Pancreas (tissue), 10 donors: ENCODE measurements around the gene FMN2. TPM values are rescaled to one million over a fixed set of nuclear protein-coding genes. Genes with fewer than 3 reads are reported as not detected.

Experiments
- ATAC-seq, 4 donors: fragments of 200-7000 bp; cut with Tn5 transposase; one replicate each; pipeline versions ENCODE4 v1.8.0 to v1.9.1; 2020; ENCODE audit warnings: mild to moderate bottlenecking in 4 of 4, moderate library complexity in 4 of 4
- DNase-seq, 6 donors: peaks; one replicate each; pipeline ENCODE4 v3.0.0-alpha.2; 2020
- FAIRE-seq: peaks from 2 replicates; lab custom pipeline; 2012; peaks lifted over from hg19 to GRCh38; lab: Jason Lieb, UNC
- H3K27ac ChIP-seq, 4 donors: fragments of 200-600 bp; sonication (generic); 1 replicate in 3 of 4; 2 replicates in 1 of 4; pipeline versions ENCODE4 v1.5.0 to v1.8.0; 2020
- H3K27me3 ChIP-seq, 4 donors: fragments of 200-600 bp; one replicate each; pipeline ENCODE4 v1.8.0; 2021
- H3K36me3 ChIP-seq, 3 donors: fragments of 200-600 bp; sonication (generic) in 1 of 3; one replicate each; pipeline versions ENCODE4 v1.5.0 to v1.8.0; 2020 to 2021
- H3K4me1 ChIP-seq, 3 donors: fragments of 200-600 bp; one replicate each; pipeline ENCODE4 v1.8.0; 2021
- H3K4me3 ChIP-seq, 4 donors: fragments of 200-600 bp; sonication (generic) in 2 of 4; one replicate each; pipeline versions ENCODE4 v1.5.0 to v1.8.0; 2020 to 2021
- H3K9me3 ChIP-seq, 4 donors: fragments of 200-600 bp; one replicate each; pipeline ENCODE4 v1.8.0; 2021
- WGBS, 2 donors: extraction: QIAGEN DNeasy Blood & Tissue Kit; methylation state at CpG; one replicate each; pipeline ENCODE4 v1.1.7; 2013; 5-methylcytosine and 5-hydroxymethylcytosine counted together
- intact Hi-C, 3 donors: fragments of 100-400 bp; cut with DNase I; formaldehyde crosslinking; loops; one replicate each; pipeline versions ENCODE4 v1.11.1 to v1.14.2; 2022
- polyA plus RNA-seq, 2 donors: library from polyadenylated mRNA; stranded (reverse); fragments of 200-250 nt; gene quantifications; one replicate each; pipeline ENCODE4 v1.2.3, GENCODE V29; 2013
- total RNA-seq, 6 donors: library from RNA; stranded (reverse); fragmentation: NEBNext Ultra II Directional in 4 of 6; extraction: Animal tissue kit (Norgen Biotek cat#: 25700) in 4 of 6; gene quantifications; one replicate each; pipeline versions ENCODE4 v1.2.1 to v1.2.4, GENCODE V29; 2021 to 2023
- TF ChIP-seq, protein P1 (sequence below), 4 donors: fragments of 200-600 bp; sonication (generic) in 3 of 4; IDR thresholded peaks; one replicate each; pipeline versions ENCODE4 v1.5.0 to v1.8.0; 2021; ENCODE audit warnings: antibody characterized with exemption in 4 of 4
- donor health status: healthy with polysubstance abuse.
- donor health status: DM: no; HTN: no; CAD: no; lungs with moderate emphysema.
- donor health status: DM: no; HTN: no; CAD: no.
- donor health status: control.
- donor health status: control.
- donor health status: Bipolar disorder and iron deficiency.
- donor health status: DM: yes; HTN: yes; CAD: no.
- donor health status: DM: no; HTN: no; CAD: no.
- donor health status: DM: no; HTN: no; CAD: no.
- donor health status: DM: yes; HTN: yes; CAD: no.

Gene FMN2
- total and polyA plus RNA-seq, 8 donors: 0.56 to 8.2 (median 2.0) TPM

DNA sequence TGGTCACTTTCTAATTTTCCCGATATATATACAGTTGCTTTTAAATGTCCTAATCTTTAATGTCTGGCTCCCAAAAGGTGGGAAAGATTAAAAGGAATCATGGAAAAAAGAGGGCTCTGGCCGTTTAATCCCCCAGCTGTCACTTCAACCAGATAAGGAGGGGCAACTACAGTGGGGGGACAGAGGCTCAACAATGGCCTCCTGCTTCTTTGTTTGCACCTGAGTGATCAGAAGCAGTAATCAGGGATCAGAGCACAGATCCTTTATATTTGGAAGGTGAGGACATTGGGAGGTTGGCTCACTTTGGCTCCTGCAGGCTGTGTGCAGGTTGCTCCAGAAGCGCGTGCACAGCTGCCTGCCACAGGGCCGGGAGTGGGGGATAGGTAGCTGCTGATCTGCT lies 212.8 kb downstream of the FMN2 start:
- no peaks in the 10 kb centered on the region for H3K9me3 ChIP-seq
- WGBS, 2 donors: 47 to 52% methylated on average over 5 of the region's 5 CpGs
- no peak overlapping the region for H3K27ac ChIP-seq
- intact Hi-C loops: no loop called here
- no peak for DNase-seq
- FAIRE-seq: no peak
- no peak for ATAC-seq
- no peak overlapping the region for H3K4me3 ChIP-seq
- H3K4me1 ChIP-seq: no peaks in the 10 kb centered on the region
- H3K27me3 ChIP-seq: no peaks in the 10 kb centered on the region
- H3K36me3 ChIP-seq: no peaks in the 10 kb centered on the region
- TF ChIP-seq, protein P1, sequence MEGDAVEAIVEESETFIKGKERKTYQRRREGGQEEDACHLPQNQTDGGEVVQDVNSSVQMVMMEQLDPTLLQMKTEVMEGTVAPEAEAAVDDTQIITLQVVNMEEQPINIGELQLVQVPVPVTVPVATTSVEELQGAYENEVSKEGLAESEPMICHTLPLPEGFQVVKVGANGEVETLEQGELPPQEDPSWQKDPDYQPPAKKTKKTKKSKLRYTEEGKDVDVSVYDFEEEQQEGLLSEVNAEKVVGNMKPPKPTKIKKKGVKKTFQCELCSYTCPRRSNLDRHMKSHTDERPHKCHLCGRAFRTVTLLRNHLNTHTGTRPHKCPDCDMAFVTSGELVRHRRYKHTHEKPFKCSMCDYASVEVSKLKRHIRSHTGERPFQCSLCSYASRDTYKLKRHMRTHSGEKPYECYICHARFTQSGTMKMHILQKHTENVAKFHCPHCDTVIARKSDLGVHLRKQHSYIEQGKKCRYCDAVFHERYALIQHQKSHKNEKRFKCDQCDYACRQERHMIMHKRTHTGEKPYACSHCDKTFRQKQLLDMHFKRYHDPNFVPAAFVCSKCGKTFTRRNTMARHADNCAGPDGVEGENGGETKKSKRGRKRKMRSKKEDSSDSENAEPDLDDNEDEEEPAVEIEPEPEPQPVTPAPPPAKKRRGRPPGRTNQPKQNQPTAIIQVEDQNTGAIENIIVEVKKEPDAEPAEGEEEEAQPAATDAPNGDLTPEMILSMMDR (IDR thresholded peaks at IDR 0.05): no peak

DNA sequence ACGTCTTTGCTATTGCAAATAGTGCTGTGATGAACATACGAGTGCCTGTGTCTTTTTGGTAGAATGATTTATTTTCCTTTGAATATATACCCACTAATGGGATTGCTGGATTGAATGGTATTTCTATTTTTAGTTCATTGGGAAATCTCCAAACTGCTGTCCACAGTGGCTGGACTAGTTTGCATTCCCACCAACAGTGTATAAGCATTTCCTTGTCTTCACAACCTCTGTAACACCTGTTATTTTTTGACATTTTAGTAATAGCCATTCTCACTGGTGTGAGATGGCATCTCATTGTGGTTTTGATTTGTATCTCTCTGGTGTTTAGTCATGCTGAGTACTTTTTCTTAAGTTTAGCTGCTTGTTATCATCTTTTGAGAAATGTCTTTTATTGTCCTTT lies 215.0 kb downstream of the FMN2 start:
- Histone ChIP-seq H3K36me3 (no peaks in the 10 kb centered on the region), H3K4me3 (no peak overlapping the region), H3K27me3 (no peaks in the 10 kb centered on the region), H3K4me1 (peaks cover 3 to 11% (median 9%) of the 10 kb centered on the region in 3 donors), H3K27ac (no peak overlapping the region), H3K9me3 (no peaks in the 10 kb centered on the region)
- DNase-seq (no peak), ATAC-seq (no peak), FAIRE-seq (no peak)
- TF ChIP-seq, protein P1 (IDR thresholded peaks at IDR 0.05): no peak
- intact Hi-C loops: no loop called here
- WGBS, 2 donors: 24 to 39% methylated on average over 2 of the region's 2 CpGs

GRCh38 chr1:240308096-240308495 lies 216.4 kb downstream of the FMN2 start:
- FAIRE-seq (no peak), DNase-seq (no peak), ATAC-seq (no peak)
- TF ChIP-seq, protein P1 (IDR thresholded peaks at IDR 0.05): no peak
- H3K27me3 ChIP-seq: no peaks in the 10 kb centered on the region
- no peaks in the 10 kb centered on the region for H3K36me3 ChIP-seq
- peaks cover 3 to 11% (median 9%) of the 10 kb centered on the region in 3 donors for H3K4me1 ChIP-seq
- no peak overlapping the region for H3K27ac ChIP-seq
- 66 to 76% methylated on average over 3 of the region's 3 CpGs for WGBS, 2 donors
- H3K9me3 ChIP-seq: no peaks in the 10 kb centered on the region
- intact Hi-C loops: no loop called here
- H3K4me3 ChIP-seq: no peak overlapping the region

DNA sequence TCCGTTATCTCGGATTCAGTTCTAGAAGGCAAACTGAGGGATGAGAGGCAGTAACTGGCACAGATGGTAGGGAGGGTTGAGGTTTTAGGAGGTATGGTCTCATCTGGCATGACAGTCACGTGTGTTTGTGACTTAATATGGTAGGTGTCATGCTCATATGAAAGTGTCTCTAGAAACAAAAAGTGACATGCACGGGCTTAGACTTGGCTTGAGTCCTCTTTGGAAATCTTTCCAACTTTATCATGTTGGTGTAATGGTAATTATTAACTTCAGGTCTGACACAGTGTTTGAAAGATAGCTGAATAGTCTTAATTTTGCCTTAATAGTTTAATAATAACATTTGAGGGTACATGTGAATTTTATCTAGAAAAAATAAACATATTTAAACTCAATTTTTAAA lies 218.1 kb downstream of the FMN2 start:
- intact Hi-C loops: no loop called here
- 23 to 29% methylated on average over 4 of the region's 4 CpGs for WGBS, 2 donors
- ATAC-seq: peak in 3 of 4 donors; percentile 37 to 57 (median 48)

More for the DNA sequence above, 218.1 kb downstream of the FMN2 start:
- no peak for DNase-seq
- Histone ChIP-seq H3K27me3 (no peaks in the 10 kb centered on the region), H3K27ac (no peak overlapping the region), H3K36me3 (no peaks in the 10 kb centered on the region), H3K9me3 (no peaks in the 10 kb centered on the region), H3K4me1 (peaks cover 3 to 11% (median 9%) of the 10 kb centered on the region in 3 donors), H3K4me3 (no peak overlapping the region)
- TF ChIP-seq, protein P1 (IDR thresholded peaks at IDR 0.05): no peak
- FAIRE-seq: no peak
